Measurements from ENCODE around the gene NUDCD2.

Gene NUDCD2

GRCh38 chr5:163473635-163474243 lies 13.8 kb upstream of the NUDCD2 start:
- no peak for DNase-seq (ENCODE audit: low read depth)
- TF ChIP-seq CTCF (conservative IDR thresholded peaks at IDR 0.05; ENCODE audit: low read depth, low read length) = no peak

GRCh38 chr5:163467682-163468081 lies 7.8 kb upstream of the NUDCD2 start:
- DNase-seq (ENCODE audit: low read depth) = no peak
- no peak overlapping the region for H3K4me3 ChIP-seq (ENCODE audit: low read length)
- no peak for TF ChIP-seq CTCF (conservative IDR thresholded peaks at IDR 0.05; ENCODE audit: low read depth, low read length)

More at GRCh38 chr5:163473635-163474243, 13.8 kb upstream of the NUDCD2 start:
- H3K4me3 ChIP-seq (ENCODE audit: low read length) = no peak overlapping the region

- no peak for DNase-seq (ENCODE audit: low read depth)
- TF ChIP-seq CTCF (conservative IDR thresholded peaks at IDR 0.05; ENCODE audit: low read depth, low read length) = no peak
- no peak overlapping the region for H3K4me3 ChIP-seq (ENCODE audit: low read length)
Observed at GRCh38 chr5:163463063-163463435, 3.1 kb upstream of the NUDCD2 start.

- peak within 1 kb of the TSS; percentile 72 for H3K4me3 ChIP-seq (ENCODE audit: low read length)
Observed at GRCh38 chr5:163460562-163461171, 765 bp upstream of the NUDCD2 start, which contains the start of gene HMMR. HMMR (plus strand) TSS chr5:163460632; CDS start chr5:163460693, 61 bp downstream.

GRCh38 chr5:163459462-163459818 lies 462 bp downstream of the NUDCD2 start:
- H3K4me3 ChIP-seq (ENCODE audit: low read length) = peak overlapping the region; percentile 62
- DNase-seq (ENCODE audit: low read depth) = no peak
- no peak for TF ChIP-seq CTCF (conservative IDR thresholded peaks at IDR 0.05; ENCODE audit: low read depth, low read length)

More at GRCh38 chr5:163460562-163461171, 765 bp upstream of the NUDCD2 start, which contains the start of gene HMMR:
- no peak for DNase-seq (ENCODE audit: low read depth)
- TF ChIP-seq CTCF (conservative IDR thresholded peaks at IDR 0.05; ENCODE audit: low read depth, low read length) = no peak

- peak overlapping the region; percentile 62 for H3K4me3 ChIP-seq (ENCODE audit: low read length)
- no peak for TF ChIP-seq CTCF (conservative IDR thresholded peaks at IDR 0.05; ENCODE audit: low read depth, low read length)
- no peak for DNase-seq (ENCODE audit: low read depth)
Observed at GRCh38 chr5:163458778-163459385, 1.0 kb downstream of the NUDCD2 start.

- no peak for TF ChIP-seq CTCF (conservative IDR thresholded peaks at IDR 0.05; ENCODE audit: low read depth, low read length)
- H3K4me3 ChIP-seq (ENCODE audit: low read length) = no peak overlapping the region
- DNase-seq (ENCODE audit: low read depth) = no peak
Observed at GRCh38 chr5:163456840-163457239, 3.1 kb downstream of the NUDCD2 start.
